ENCODE data around the gene B4GALT2.

Gene B4GALT2

DNA sequence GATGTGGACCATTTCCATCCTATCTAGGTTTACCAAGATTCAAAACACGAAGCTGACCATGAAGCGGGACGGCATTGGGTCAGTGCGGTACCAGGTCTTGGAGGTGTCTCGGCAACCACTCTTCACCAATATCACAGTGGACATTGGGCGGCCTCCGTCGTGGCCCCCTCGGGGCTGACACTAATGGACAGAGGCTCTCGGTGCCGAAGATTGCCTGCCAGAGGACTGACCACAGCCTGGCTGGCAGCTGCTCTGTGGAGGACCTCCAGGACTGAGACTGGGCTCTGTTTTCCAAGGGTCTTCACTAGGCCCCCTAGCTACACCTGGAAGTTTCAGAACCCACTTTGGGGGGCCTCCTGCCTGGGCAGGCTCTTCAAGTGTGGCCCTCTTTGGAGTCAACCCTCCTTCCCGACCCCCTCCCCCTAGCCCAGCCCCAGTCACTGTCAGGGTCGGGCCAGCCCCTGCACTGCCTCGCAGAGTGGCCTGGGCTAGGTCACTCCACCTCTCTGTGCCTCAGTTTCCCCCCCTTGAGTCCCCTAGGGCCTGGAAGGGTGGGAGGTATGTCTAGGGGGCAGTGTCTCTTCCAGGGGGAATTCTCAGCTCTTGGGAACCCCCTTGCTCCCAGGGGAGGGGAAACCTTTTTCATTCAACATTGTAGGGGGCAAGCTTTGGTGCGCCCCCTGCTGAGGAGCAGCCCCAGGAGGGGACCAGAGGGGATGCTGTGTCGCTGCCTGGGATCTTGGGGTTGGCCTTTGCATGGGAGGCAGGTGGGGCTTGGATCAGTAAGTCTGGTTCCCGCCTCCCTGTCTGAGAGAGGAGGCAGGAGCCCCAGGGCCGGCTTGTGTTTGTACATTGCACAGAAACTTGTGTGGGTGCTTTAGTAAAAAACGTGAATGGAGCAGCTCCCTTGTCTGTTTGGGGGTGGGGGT lies 11.5 kb downstream of the B4GALT2 start:
- Histone ChIP-seq H3K9ac (ENCODE audit: insufficient read length, low read depth) (peak overlapping the region; percentile 91), H3K4me1 (ENCODE audit: insufficient read depth, insufficient read length) (peaks cover 18% of the 10 kb centered on the region), H3K4me3 (ENCODE audit: insufficient read length, low read depth) (peak overlapping the region; percentile 79), H3K27me3 (ENCODE audit: insufficient read depth, insufficient read length) (no peaks in the 10 kb centered on the region), H3K9me3 (ENCODE audit: insufficient read depth, low read length) (no peaks in the 10 kb centered on the region), H3K36me3 (ENCODE audit: insufficient read depth, insufficient read length, low read length) (peaks cover 31% of the 10 kb centered on the region)
- no peak for TF ChIP-seq ZNF274 (IDR thresholded peaks at IDR 0.05; ENCODE audit: low read depth, low read length)
- TF ChIP-seq SUZ12 (IDR thresholded peaks at IDR 0.05; ENCODE audit: extremely low read depth, insufficient read depth, insufficient read length) = no peak
- DNase-seq (ENCODE audit: low read depth, low spot score) = no peak

DNA sequence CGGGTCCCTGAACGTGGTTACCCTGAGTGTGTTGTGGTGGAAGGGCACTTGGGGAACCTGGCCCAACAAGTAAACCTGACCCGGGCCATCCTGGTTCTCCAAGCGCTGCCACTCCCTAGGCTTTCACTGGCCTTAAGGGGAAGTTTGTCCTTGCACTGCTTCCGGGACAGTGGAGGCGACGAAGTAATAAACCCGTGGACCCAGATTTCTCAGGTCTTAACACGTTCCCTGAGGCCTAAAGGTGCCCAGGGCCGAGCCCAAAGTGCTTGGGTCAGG lies 12.1 kb downstream of the B4GALT2 start:
- peaks cover 18% of the 10 kb centered on the region for H3K4me1 ChIP-seq (ENCODE audit: insufficient read depth, insufficient read length)
- H3K4me3 ChIP-seq (ENCODE audit: insufficient read length, low read depth) = peak overlapping the region; percentile 79
- H3K27me3 ChIP-seq (ENCODE audit: insufficient read depth, insufficient read length) = no peaks in the 10 kb centered on the region
- H3K36me3 ChIP-seq (ENCODE audit: insufficient read depth, insufficient read length, low read length) = peaks cover 31% of the 10 kb centered on the region
- no peak for DNase-seq (ENCODE audit: low read depth, low spot score)
- peak overlapping the region; percentile 91 for H3K9ac ChIP-seq (ENCODE audit: insufficient read length, low read depth)
- TF ChIP-seq ZNF274 (IDR thresholded peaks at IDR 0.05; ENCODE audit: low read depth, low read length) (no peak), YY1 (IDR thresholded peaks at IDR 0.05; ENCODE audit: insufficient read depth, insufficient read length) (no peak), SUZ12 (IDR thresholded peaks at IDR 0.05; ENCODE audit: extremely low read depth, insufficient read depth, insufficient read length) (no peak)
- no peaks in the 10 kb centered on the region for H3K9me3 ChIP-seq (ENCODE audit: insufficient read depth, low read length)

DNA sequence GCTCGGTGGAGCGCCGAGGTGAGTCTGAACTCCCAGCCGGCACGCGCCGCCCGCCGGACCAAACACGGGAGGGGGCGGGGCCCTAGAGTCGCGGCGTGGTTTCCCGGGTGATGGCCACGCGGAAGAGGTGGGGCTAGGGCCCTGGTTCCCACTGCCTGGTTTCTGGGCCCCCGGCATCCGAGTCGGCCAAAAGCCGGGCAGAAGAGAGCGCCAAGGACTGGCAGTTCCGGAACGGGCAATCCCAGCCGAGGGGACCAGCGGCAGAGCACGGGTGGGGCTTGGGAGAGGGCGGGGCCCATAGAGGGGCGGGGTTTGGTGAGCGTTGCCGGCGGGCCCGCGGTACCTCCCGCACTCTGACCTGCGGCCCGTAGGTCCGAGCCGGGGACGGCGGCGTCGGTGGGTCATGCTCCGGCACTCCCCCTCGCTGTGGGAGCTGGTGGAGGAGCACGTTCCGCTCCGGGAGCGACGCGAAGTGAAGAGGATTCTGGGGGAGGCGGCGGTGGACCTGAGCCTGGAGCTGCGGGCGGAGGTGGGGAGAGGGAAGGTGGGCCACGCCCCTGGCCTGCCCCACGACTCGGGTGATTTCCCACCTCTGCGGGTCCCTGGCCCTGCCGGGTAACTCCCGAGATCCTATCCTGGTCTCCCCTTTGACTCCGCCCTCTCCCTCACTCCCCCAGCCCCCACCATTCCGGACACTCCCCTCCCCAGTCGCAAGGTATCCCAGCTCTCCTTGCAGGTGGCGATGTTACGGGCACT lies 12.6 kb downstream of the B4GALT2 start, which contains the start of gene CCDC24:
TSS of gene CCDC24 (plus strand) at position 124 of the 756 bp plus-strand sequence. CDS start at position 404, 280 bp downstream.
- no peaks in the 10 kb centered on the region for H3K9me3 ChIP-seq (ENCODE audit: insufficient read depth, low read length)
- no peaks in the 10 kb centered on the region for H3K27me3 ChIP-seq (ENCODE audit: insufficient read depth, insufficient read length)
- DNase-seq (ENCODE audit: low read depth, low spot score) = no peak
- no peak for TF ChIP-seq YY1 (IDR thresholded peaks at IDR 0.05; ENCODE audit: insufficient read depth, insufficient read length)
- no peak for TF ChIP-seq SUZ12 (IDR thresholded peaks at IDR 0.05; ENCODE audit: extremely low read depth, insufficient read depth, insufficient read length)
- no peak for TF ChIP-seq ZNF274 (IDR thresholded peaks at IDR 0.05; ENCODE audit: low read depth, low read length)
- H3K4me1 ChIP-seq (ENCODE audit: insufficient read depth, insufficient read length) = peaks cover 18% of the 10 kb centered on the region
- peaks cover 27% of the 10 kb centered on the region for H3K36me3 ChIP-seq (ENCODE audit: insufficient read depth, insufficient read length, low read length)
- H3K4me3 ChIP-seq (ENCODE audit: insufficient read length, low read depth) = peak within 1 kb of the TSS; percentile 79
- peak within 1 kb of the TSS; percentile 91 for H3K9ac ChIP-seq (ENCODE audit: insufficient read length, low read depth)

DNA sequence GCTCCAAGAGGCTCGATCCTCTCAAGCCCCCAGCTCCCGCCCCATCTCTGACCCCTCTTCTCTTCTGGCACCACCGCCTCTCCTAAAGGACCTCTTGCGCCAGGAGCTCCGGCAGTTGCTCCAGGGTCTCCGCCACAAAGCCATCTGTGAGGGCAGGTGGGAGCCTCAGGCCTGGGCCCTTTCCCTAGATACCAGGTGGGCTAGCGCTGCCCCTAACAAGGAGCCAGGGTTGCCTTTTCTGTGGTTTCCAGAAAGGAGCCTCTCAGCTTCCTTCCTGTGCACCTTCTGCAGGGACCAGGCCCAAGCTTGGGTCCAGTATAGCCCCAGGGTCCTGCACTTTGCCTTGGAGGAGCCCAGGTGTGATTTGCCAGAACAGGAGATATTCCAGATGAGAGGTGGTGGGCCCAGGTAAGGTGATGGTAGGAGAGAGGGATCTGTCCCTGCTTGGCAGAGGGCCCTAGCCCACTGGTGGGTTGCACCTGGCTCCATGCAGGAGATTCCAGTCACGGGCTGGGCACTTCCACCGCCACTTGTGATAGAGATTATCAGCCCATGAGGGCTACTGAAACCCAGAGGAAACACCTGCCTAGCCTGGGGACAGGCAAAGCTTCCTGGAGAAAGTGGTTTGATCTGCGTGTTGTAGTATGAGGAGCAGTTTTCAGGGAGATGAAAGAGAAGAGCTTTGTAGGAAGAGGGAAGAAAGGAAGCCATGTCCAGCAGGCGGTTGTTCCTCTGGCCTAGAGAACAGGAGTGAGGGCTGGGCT lies 13.4 kb downstream of the B4GALT2 start:
- Histone ChIP-seq H3K9ac (ENCODE audit: insufficient read length, low read depth) (peak overlapping the region; percentile 91), H3K4me3 (ENCODE audit: insufficient read length, low read depth) (peak overlapping the region; percentile 79), H3K9me3 (ENCODE audit: insufficient read depth, low read length) (no peaks in the 10 kb centered on the region), H3K36me3 (ENCODE audit: insufficient read depth, insufficient read length, low read length) (peaks cover 21% of the 10 kb centered on the region), H3K27me3 (ENCODE audit: insufficient read depth, insufficient read length) (no peaks in the 10 kb centered on the region), H3K4me1 (ENCODE audit: insufficient read depth, insufficient read length) (peaks cover 23% of the 10 kb centered on the region)
- TF ChIP-seq ZNF274 (IDR thresholded peaks at IDR 0.05; ENCODE audit: low read depth, low read length) (no peak), SUZ12 (IDR thresholded peaks at IDR 0.05; ENCODE audit: extremely low read depth, insufficient read depth, insufficient read length) (no peak), YY1 (IDR thresholded peaks at IDR 0.05; ENCODE audit: insufficient read depth, insufficient read length) (no peak)
- DNase-seq (ENCODE audit: low read depth, low spot score) = no peak

DNA sequence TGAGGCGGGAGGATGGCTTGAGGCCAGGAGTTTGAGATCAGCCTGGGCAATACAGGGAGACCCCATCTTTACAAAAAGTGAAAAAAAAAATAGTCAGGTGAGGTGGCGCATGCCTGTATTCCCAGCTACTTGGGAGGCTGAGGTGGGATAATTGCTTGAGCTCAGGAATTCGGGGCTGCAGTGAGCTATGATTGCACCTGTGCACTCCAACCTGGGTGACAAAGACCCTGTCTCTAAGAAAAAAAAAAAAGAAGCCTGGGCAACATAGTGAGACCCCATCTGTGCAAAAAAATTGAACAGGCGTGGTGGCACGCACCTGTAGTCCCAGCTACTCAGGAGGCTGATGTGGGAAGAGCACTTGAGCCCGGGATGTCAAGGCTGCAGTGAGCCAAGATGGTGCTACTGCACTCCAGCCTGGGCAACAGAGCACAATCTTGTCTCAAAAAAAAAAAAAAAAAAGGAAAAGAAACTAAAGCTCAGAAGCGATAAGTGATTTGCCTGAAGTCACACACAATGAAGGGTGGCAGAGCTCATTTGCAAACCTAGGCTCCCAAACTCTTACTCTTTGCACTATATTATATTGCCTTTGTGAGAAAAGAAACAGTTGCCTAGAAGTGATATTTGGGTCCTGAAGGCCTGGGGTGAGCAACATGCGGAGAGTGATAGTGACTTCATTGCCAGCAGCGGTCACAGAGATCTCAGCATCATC lies 14.3 kb downstream of the B4GALT2 start:
- Histone ChIP-seq H3K36me3 (ENCODE audit: insufficient read depth, insufficient read length, low read length) (peaks cover 20% of the 10 kb centered on the region), H3K4me3 (ENCODE audit: insufficient read length, low read depth) (no peak overlapping the region), H3K4me1 (ENCODE audit: insufficient read depth, insufficient read length) (peaks cover 31% of the 10 kb centered on the region), H3K9ac (ENCODE audit: insufficient read length, low read depth) (no peak overlapping the region), H3K9me3 (ENCODE audit: insufficient read depth, low read length) (no peaks in the 10 kb centered on the region), H3K27me3 (ENCODE audit: insufficient read depth, insufficient read length) (no peaks in the 10 kb centered on the region)
- TF ChIP-seq SUZ12 (IDR thresholded peaks at IDR 0.05; ENCODE audit: extremely low read depth, insufficient read depth, insufficient read length) (no peak), YY1 (IDR thresholded peaks at IDR 0.05; ENCODE audit: insufficient read depth, insufficient read length) (no peak), ZNF274 (IDR thresholded peaks at IDR 0.05; ENCODE audit: low read depth, low read length) (no peak)
- no peak for DNase-seq (ENCODE audit: low read depth, low spot score)

DNA sequence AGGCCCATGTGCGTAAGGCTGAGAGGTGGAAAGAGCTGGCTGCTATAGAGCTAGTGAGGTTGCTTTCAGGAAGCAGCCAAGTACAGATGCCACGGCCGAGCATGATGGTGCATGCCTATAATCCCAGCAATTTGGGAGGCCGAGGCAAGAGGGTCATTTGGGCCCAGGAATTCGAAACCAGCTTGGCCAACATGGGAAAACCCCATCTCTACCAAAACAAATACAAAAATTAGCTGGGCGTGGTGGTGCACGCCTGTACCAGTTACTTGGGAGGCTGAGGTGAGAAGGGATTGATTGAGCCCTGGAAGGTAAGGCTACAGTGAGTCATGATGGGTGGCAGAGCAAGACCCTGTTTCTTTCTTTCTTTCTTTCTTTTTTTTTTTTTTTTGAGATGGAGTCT lies 15.1 kb downstream of the B4GALT2 start:
- no peaks in the 10 kb centered on the region for H3K9me3 ChIP-seq (ENCODE audit: insufficient read depth, low read length)
- no peak overlapping the region for H3K4me3 ChIP-seq (ENCODE audit: insufficient read length, low read depth)
- H3K4me1 ChIP-seq (ENCODE audit: insufficient read depth, insufficient read length) = peaks cover 34% of the 10 kb centered on the region
- DNase-seq (ENCODE audit: low read depth, low spot score) = no peak
- H3K36me3 ChIP-seq (ENCODE audit: insufficient read depth, insufficient read length, low read length) = peaks cover 20% of the 10 kb centered on the region
- H3K9ac ChIP-seq (ENCODE audit: insufficient read length, low read depth) = no peak overlapping the region
- H3K27me3 ChIP-seq (ENCODE audit: insufficient read depth, insufficient read length) = no peaks in the 10 kb centered on the region
- no peak for TF ChIP-seq YY1 (IDR thresholded peaks at IDR 0.05; ENCODE audit: insufficient read depth, insufficient read length)
- no peak for TF ChIP-seq SUZ12 (IDR thresholded peaks at IDR 0.05; ENCODE audit: extremely low read depth, insufficient read depth, insufficient read length)

Measured in NT2/D1 (cell line).